Stimulated activated CD4-positive, alpha-beta T cell treated with anti-CD3 and anti-CD28 coated beads, TNF-alpha, amount 100 ng/mL, for 24 hours (primary cell): ENCODE results near the gene FAF1.
"Not testable (repeated sequence)": the region's sequence is repeated elsewhere in the genome, so short reads cannot be mapped to it uniquely, and the experiment has no call there.

ENCODE experiments used
- DNase-seq, 3 experiments: peaks; one replicate each; pipeline ENCODE4 v3.0.0-alpha.2; 2020; ENCODE audit warnings: low read depth in 3 of 3

FAF1 gene

DNA sequence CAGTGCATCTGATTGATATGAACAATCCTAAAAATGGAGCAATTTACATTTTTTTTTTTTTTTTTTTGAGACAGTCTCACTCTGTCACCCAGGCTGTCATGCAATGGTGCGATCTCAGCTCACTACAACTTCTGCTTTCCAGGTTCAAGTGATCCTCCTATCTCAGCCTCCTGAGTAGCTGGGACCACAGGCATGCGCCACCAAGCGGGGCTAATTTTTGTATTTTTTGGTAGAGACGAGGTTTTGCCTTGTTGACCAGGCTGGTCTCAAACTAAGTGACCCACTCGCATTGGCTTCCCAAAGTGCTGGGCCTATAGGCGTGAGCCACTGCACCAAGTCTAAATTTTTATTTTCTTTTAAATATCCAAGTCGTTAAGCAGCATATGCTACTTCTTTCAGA is 109.0 kb downstream of the FAF1 start:
- no peak for DNase-seq

DNA sequence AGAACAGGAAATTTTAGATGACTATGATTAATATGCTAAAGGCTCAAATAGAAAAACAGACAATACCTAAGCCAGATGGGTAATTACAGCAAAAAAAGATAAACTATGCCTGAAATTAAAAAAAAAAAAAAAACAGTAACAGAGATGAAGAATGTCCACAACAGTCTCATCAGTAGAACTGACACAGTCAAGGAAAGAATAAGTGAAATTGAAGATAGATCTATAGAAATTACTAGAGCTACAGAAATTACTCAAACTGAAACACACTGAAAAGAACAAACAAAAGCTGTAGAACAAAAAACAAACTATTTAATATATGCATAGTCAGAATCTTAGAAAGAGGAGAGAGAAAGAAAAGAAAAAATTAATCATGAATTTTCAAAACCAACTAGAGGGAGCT is 112.8 kb downstream of the FAF1 start:
- DNase-seq = no peak

DNA sequence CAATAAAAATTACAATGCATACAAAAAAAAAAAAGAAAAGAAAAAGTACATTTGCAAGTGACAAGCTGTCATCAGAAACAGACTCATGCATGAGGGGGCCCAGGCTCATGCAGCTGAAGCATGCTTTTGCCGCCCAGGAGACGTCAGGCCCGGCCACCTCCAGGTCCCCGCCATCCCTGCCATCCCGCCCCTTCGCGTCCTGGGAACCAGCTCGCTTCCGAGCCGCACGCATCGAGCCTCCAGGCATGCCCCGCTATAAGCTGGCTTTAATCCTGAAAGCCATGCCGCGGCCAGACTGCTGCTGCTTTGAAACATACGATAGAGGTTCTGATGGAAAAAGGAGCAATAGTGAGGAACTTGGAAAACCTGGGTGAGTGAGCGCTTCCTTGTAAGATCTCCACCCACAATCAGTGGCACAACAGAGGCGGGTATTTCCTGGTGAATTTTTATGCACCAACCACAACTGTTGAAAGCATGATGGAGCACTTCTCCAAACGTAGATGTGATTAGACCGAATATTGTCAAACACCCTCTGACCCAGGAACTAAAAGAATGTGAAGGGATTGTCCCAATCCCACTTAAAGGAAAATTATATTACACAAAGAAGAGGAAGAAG is 113.7 kb downstream of the FAF1 start:
- no peak for DNase-seq

DNA sequence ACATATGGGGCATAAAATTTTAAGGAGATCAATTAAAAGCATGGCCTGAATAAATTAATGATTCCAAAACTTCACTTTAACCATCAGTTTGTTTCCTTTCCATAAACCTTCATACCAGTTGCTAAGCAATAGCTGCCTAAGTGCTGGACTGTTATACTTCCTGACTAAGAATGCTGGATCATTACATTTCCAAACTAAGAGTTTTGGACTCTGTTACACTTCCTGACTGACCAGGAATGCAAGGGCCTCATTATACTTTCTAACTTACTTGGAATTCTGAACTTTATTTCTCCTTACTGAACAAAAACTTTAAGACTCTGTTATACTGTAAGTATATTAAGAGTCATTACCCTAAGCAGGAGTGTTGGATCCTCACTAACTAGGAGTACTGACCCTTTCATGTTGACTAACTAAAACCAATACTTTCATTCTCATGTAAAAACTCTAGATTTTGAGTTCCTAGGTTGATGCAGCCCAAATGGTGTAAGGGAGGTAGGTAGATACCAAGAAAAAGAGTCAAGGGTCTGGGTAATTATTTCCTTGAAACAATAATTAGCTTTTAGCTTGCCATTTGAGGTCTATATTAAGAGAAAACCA is 118.2 kb downstream of the FAF1 start:
- DNase-seq = no peak

DNA sequence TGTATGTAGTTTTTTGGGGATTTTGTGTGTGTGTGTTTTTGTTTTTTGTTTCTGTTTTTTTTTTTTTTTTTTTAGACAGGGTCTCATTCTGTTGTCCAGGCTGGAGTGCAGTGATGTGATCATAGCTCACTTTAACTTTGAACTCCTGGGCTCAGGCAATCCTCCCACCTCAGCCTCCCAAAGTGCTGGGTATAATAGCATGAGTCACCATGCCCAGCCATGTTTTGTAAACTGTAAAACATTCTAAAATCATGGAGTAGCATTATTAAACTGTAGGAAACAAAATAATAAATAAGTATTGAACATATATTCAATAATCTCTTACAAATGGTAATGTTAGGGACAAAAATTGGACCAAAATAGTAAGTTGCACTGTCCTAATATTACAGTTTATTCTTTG is 124.0 kb downstream of the FAF1 start:
- DNase-seq = no peak

DNA sequence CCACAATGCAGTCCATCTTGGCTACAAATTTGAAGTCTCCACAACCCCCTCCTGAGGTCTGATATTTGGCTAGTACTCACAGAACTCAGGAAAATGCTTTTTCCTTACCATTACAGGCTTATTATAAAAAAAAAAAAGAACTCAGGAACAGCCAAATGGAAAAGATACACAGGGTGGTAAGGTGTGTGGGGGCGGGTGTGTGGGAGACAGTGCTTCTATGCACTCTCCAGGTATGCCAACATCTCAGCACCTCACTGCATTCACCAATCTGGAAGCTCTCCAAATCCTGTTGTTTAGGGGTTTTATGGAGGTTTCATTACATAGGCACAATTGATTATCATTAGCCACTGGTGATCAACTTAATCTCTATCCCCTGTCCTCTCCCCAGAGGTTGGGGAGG is 126.9 kb downstream of the FAF1 start:
- no peak for DNase-seq

DNA sequence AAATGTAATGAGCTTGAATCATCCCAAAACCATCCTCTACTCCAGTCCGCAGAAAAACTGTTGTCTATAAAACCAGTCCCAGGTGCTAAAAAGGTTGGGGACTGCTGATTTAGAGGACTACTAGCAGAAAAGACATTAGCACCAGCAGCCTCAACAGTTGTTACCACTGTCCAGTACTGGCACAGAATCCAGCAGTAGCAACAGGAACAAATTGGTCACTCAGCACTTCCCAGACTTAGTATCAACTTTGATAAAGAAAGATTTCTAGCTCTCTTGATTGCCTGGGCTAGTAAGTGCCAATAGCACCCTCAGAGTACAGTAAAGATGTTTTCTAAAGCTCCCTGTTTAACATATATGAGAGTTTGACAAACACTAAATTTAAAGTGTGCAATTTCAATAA is 127.9 kb downstream of the FAF1 start:
- DNase-seq = no peak

DNA sequence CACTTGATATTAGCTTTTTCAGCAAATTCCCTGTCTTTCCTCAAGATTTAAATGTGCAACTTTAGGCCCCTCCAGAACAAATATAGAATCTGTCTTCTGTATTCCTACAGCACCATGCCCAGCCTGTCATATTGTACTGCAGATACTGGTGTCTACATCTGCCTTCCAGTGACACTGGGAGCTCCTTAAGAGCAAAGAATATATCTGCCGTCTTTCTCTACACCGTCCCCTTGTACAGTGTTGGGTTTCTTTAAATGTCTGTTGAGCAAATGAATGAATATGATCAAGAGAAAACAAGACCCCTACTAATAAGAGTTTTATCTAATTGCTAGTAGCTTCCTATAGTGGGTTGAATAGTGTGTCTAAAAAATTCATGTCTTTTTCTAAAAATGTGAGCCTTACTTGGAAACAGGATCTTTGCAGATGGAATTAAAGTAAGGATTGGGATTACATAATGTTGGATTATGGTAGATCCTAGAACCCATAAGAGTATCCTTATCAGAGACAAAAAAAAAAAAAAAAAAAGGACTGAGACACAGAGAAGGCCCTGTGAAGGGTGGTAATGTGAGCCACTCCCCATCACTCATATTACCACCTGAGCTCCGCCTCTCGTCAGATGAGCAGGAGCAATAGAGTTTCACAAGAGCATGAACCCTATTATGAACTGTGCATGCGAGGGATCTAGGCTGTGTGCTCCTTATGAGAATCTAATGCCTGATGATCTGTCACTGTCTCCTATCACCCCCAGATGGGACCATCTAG is 128.6 kb downstream of the FAF1 start:
- DNase-seq = no peak

DNA sequence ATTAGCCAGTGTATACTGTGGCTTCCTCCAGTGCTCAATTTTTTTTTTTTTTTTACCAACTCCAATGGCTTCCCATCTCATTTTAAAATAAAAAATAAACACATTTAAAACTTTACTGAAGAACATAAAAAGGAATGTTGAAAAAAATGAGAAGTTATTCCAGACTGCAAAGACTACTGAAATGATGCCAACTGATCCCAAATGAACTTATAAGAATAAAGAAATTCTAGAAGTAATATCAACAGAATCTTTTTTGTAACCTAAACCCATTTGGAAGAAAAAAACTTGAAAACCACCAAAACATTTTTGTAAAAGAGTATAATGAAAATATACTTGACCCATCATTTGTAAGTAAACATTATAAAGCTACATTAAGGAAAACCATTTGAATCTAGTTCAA is 129.4 kb downstream of the FAF1 start:
- DNase-seq = no peak

DNA sequence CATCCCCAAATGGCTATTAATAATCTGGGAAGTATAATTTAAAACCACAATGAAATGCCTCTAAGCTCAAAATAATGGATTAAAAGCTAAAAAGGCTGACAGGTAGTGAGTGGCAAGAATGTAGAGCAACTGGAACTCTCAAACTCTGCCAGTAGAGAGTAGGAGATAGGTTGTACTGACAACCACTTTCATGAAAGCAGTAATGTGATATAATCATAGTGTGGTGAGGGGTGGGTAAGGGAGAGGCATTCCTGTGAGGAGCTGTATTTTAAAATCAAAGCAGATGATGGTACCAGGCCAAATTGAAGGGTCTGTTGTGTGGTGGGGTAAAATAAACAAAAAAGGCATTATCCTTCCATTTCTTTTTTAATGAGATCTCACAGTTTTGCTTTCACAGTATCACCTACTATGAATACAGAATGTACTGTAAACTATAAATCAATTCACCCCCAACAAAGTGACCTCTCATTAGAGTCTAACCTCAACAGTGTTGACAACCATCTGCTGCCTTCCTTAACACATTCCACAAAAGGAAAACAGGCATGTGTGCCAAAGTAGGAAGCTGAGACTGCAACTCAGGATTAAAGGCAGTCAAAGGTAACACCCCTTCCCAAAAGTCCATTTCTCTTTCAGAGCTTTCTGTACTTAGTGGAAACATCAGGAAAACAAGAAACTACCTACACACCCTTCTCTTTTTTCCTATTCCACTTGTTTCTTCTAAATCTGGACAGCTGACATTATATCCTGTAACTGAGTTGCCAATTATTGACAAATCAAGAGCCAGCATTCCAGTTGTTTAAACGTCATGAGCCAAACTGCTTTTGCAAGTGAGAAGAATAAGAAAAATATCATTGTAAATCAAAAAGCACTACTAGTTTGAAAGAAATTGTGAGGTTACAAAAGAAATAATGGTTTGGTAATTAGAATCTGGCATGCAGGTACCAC is 130.8 kb downstream of the FAF1 start:
- no peak for DNase-seq

DNA sequence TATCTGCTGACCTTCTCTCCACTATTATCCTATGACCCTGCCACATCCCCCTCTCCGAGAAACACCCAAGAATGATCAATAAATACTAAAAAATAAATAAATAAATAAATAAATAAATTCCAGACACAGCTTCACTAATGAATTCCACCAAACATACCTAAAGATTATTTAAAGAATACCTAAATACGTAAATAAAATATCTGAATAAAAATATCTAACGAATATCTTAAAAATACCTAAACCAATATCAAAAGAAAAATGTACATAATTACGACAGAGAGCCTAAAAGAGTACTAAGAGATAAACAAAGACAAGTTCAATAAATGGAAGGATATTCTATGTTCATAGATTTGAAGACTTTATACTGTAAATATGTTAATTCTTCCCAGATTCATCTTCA is 132.5 kb downstream of the FAF1 start:
- no peak for DNase-seq

DNA sequence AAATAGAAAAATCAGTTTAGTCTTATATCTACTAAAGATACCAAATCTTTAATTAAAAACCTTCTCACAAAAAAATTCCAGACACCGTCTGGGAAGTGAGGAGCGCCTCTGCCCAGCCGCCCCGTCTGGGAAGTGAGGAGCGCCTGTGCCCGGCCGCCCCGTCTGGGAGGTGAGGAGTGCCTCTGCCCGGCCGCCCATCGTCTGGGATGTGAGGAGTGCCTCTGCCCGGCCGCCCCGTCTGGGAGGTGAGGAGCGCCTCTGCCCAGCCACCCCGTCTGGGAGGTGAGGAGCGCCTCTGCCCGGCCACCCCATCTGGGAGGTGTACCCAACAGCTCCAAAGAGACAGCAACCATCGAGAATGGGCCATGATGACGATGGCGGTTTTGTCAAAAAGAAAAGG is 133.3 kb downstream of the FAF1 start:
- not testable (repeated sequence) for DNase-seq

DNA sequence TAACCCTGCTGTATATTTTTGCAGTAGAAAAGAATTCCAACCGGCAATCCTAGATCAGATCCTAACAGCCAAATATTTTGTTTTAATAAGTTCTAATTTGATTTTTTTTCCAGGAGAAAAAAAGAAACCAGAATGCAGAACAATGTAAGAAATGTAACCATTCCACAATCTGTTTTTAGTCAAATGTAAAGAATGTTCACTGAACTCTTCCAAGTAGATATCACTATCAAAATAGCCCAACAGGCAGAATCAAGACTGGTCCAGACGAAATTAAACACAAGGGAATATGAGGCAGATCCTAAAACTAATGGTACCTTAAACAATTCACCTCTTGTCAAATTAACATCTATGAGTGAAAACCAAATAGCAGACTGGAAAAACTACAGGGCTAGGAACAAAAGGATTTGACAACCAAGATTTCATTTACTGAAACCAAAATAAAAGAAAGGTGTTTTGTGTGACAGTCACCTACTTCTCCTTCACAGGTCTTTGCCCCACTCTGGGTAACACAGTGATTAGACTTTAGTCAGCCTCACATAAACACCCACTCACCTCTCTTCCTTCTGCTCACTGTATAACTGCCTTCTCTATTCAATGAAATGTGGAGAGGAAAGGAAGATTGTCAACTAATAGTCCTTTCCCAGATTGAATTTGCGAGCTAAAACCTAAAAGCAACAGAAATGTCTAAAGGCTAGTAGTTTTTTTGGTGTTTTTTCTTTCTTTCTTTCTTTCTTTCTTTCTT is 137.9 kb downstream of the FAF1 start:
- DNase-seq = no peak

DNA sequence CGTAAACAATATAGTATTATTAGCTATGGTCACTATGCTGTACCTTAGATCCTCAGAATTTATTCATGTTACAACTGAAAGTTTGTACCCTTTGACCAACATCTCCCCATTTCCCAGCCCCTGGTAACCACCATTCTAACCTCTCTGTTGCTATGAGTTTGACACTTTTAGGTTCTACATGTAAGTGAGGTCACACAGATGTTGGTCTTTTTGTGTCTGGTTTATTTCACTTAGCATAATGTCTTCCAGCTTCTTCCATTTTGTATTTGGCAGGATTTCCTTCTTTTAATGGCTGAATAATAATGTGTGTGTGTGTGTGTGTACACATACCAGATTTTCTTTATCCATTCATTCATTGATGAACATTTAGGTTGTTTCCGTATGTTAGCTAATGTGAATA is 139.5 kb downstream of the FAF1 start:
- no peak for DNase-seq

DNA sequence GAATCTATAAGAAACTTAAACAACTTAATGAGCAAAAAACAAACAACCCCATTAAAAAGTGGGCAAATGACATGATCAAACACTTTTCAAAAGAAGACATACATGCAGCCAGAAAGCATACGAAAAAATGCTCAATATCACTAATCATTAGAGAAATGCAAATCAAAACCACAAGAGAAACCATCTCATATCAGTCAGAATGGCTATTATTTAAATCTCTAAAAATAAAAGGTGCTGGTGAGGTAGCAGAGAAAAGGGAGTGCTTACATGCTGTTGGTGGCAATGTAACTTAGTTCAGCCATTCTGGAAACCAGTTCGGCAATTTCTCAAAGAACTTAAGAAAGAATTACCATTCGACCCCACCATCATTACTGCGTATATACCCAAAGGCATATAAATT is 147.7 kb downstream of the FAF1 start:
- DNase-seq = no peak

DNA sequence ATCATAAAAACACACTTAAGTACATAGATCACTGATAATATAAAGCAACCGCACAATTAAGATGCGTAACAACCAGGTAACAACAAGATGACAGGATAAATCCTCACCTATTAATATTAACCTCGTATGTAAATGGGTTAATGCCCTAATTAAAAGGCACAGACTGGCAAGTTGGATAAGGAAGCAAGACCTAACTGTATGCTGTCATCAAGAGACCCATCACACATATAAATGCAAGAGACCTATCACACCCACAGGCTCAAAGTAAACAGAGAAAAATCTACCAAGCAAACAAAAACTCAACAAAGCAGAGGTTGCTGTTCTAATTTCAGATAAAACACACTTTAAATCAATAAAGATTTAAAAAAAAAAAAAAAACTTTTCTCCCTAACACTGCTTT is 151.8 kb downstream of the FAF1 start:
- DNase-seq = no peak

DNA sequence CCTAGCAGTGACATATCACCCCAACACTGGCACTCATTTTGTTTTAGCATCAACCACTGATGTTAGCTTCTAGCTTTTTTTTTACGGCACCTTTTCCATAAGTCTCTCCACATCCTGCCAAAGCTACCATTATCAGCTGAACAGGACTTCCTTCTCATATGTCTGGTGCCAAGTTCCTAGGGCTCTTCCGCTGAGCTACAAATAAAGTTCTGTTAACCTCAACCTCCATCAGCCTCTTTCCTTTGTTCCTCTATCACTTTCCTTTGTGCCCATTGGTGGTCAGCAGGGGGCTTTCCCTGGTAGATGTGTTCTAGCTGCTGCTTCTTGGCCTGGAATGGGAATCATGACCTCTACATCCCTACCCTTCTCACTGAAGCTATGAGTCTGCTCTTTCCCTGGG is 163.8 kb downstream of the FAF1 start:
- no peak for DNase-seq

DNA sequence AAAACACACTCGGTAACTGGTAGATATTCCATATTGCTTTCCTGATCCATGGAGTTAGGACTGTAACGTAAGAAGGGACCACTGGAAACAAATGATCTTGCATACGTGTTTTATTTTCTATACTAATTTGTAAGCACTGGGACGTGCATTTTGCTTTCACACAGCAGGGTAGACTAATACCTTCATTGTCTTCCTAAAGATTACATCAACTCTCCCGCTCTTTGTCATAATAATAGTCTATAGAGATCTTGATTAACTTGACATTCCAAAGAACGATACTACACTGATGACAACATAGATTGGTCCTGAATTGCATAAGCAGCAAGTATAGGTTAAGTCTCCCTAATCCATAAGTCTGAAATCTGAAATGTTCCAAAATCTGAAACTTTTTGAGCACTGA is 166.5 kb downstream of the FAF1 start:
- DNase-seq = no peak

DNA sequence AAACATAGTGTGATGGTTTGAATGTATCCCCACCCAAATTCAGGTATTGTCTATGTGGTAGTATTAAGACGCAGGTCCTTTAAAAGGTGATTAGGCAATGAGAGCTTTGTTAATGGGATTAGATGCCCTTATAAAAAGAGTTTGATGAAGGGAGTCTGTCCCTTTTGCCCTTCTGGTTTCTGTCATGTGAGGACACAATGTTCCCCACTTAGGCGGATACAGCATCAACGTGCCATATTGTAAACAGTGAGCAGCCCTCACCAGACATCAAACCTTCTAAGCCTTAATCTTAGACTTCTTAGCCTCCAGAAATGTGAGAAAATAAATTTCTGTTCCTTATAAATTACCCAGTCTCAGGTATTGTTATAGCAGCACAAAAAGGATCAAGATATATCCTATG is 172.8 kb downstream of the FAF1 start:
- no peak for DNase-seq

DNA sequence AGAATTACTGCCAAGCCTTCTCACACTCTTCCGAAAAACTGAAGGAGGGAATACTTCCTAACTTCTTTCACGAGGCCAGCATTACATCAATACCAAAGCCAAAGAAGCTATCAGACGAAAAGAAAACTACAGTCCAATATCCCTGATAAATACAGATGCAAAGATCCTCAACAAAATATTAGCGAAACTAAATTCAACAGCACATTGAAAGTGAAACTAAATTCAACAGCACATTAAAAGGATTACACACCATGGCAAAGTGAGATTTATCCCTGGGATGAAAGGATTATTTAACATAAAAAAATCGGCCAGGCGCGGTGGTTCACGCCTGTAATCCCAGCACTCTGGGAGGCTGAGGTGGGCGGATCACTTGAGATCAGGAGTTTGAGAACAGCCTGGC is 176.8 kb downstream of the FAF1 start:
- DNase-seq = no peak

DNA sequence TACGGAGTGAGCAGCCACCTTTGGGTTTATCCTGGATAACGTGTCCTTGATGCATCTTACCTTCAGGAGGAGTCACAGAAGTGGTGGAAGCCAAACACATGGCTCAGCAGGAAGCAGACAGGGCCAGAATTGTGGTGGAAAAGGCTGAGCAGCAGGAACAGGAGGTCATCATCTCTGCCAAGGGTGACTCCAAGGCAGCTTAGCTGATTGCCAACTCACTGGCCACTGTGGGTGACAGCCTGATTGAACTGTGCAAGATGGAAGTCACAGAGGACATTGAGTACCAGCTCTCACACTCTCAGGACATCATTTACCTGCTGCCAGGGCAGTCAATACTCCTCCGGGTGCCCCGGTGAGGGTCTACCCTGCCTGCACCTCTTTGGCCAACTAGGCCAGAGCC is 179.3 kb downstream of the FAF1 start:
- no peak for DNase-seq

DNA sequence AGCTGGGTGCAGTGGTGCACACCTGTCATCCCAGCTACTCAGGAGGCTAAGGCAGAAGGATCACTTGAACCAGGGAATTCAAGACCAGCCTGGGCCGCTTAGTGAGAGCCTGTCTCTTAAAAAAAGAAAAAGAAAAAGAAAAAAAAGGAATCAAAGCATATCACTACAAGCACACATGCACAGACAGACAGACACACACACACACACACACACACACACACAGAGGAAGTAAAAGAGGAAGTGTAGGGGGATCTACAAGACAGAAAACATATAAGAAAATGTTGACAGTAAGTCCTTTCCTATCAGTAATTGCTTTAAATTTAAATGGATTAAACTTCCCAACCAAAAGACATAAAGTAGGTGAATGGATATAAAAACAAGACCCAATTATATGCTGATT is 180.3 kb downstream of the FAF1 start:
- no peak for DNase-seq
